Transverse colon (tissue), 4 donors: ENCODE measurements around the gene TRIM9. TPM values are rescaled to one million over a fixed set of nuclear protein-coding genes. Genes with fewer than 3 reads are reported as not detected.

Experiments used
- DNase-seq: peaks from one replicate; pipeline ENCODE4 v3.0.0-alpha.2; 2019
- H3K27ac ChIP-seq, 4 donors: fragments of 200-600 bp; sonication (generic); 2 replicates each; pipeline ENCODE4 v1.5.1; 2016 to 2018; ENCODE audit warnings: inconsistent platforms in 4 of 4
- H3K27me3 ChIP-seq: fragments of 200-600 bp; sonication (generic); 2 replicates; pipeline ENCODE4 v1.5.1; 2017; ENCODE audit warnings: inconsistent platforms
- H3K36me3 ChIP-seq, 4 donors: fragments of 200-600 bp; sonication (generic); 2 replicates each; pipeline ENCODE4 v1.5.1; 2017 to 2019; ENCODE audit warnings: inconsistent platforms in 4 of 4
- H3K4me1 ChIP-seq, 4 donors: fragments of 200-600 bp; sonication (generic); 2 replicates each; pipeline ENCODE4 v1.5.1; 2017 to 2020; ENCODE audit warnings: inconsistent platforms in 4 of 4
- H3K4me3 ChIP-seq, 4 donors: fragments of 200-600 bp; sonication (generic); 1 replicate in 1 of 4; 2 replicates in 3 of 4; pipeline versions ENCODE4 v1.5.1 to v1.6.1; 2017 to 2019; ENCODE audit warnings: inconsistent platforms in 4 of 4
- H3K9me3 ChIP-seq, 2 donors: fragments of 200-600 bp; sonication (generic); 2 replicates each; pipeline ENCODE4 v1.5.1; 2017 to 2019; ENCODE audit warnings: inconsistent platforms in 2 of 2
- CTCF ChIP-seq, 5 experiments: fragments of 200-600 bp in 3 of 5; fragments of 450-650 bp in 2 of 5; sonication (generic) in 3 of 5; IDR thresholded peaks; 1 replicate in 2 of 5; 2 replicates in 3 of 5; pipeline ENCODE4 v1.5.1; 2016 to 2017; ENCODE audit warnings: antibody characterized with exemption in 5 of 5, inconsistent platforms in 3 of 5, mild to moderate bottlenecking in 2 of 5, moderate library complexity in 1 of 5
- EP300 ChIP-seq: sonication (generic); formaldehyde crosslinking; IDR thresholded peaks from one replicate; pipeline ENCODE4 v1.6.1; 2017; ENCODE audit warnings: antibody characterized with exemption, low read depth
- POLR2A ChIP-seq: fragments of 450-650 bp; IDR thresholded peaks from one replicate; pipeline ENCODE4 v1.6.1; 2016; ENCODE audit warnings: antibody characterized with exemption, mild to moderate bottlenecking, moderate library complexity
- POLR2AphosphoS5 ChIP-seq, 3 donors: sonication (generic); formaldehyde crosslinking; IDR thresholded peaks; one replicate each; pipeline ENCODE4 v1.6.1; 2016; ENCODE audit warnings: antibody characterized with exemption in 3 of 3
- WGBS, 2 donors: methylation state at CpG; one replicate each; pipeline ENCODE4 v1.1.5; 2018; ENCODE audit warnings: low coverage in 1 of 2; 5-methylcytosine and 5-hydroxymethylcytosine counted together
- in situ Hi-C, 4 donors: fragments of 200-750 bp; cut with MboI; loops; one replicate each; pipeline versions ENCODE4 v1.15.0 to v1.15.1; 2017; ENCODE audit warnings: low sequenced_read_pairs in 3 of 4, low pct_ligation_motif_present in 1 of 4, low pct_unique_long_range_greater_than_20kb in 1 of 4
- intact Hi-C: fragments of 100-400 bp; cut with DNase I; formaldehyde crosslinking; loops from one replicate; pipeline ENCODE4 v1.15.1; 2023; ENCODE audit warnings: low total_unique reads
- total RNA-seq, 4 donors: library from RNA; depleted of rRNA; stranded (reverse); fragments of >200 nt; gene quantifications; one replicate each; pipeline ENCODE4 v1.1.0, GENCODE V29; 2016

Gene TRIM9
- total RNA-seq, 4 donors from 2014 or later: 9.2 to 21.3 (median 16.1) TPM

DNA sequence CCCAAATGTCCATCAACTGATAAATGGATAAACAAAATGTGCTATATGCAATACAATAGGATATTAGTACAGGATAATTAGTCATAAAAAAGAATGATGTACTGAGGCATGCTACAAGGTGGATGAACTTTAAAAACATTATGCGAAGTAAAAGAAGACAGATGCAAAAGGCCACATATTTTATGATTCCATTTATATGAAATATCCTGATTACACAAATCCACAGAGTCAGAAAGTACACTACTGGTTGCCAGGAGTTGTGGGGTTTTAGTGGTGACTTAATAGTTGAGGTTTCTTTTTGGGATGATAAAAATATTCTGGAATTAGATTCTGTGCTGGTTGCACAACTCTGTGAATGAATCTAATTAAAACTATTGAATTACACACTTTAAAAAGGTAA lies 12.6 kb downstream of the TRIM9 start:
- WGBS, 2 donors: 80 to 100% methylated on average over 1 of the region's 1 CpG
- TF ChIP-seq POLR2A (no peak), POLR2AphosphoS5 (IDR thresholded peaks at IDR 0.05) (no peak), EP300 (no peak), CTCF (IDR thresholded peaks at IDR 0.05) (no peak)
- no peak for DNase-seq
- Histone ChIP-seq H3K36me3 (no peaks in the 10 kb centered on the region), H3K4me3 (no peak overlapping the region), H3K27ac (peak overlapping the region in 2 of 4 donors; percentile 26 to 47), H3K27me3 (no peaks in the 10 kb centered on the region), H3K9me3 (no peaks in the 10 kb centered on the region), H3K4me1 (peaks cover 10 to 49% (median 23%) of the 10 kb centered on the region in 4 donors)
- intact Hi-C loops: no loop called here
- in situ Hi-C loops: no loop called here

- WGBS, 2 donors: 48 to 68% methylated on average over 3 of the region's 3 CpGs
- TF ChIP-seq EP300: no peak
- no peak for TF ChIP-seq POLR2AphosphoS5 (IDR thresholded peaks at IDR 0.05)
- no peak for TF ChIP-seq CTCF (IDR thresholded peaks at IDR 0.05)
- TF ChIP-seq POLR2A: no peak
- intact Hi-C loops (no loop called here), in situ Hi-C loops (no loop called here)
- H3K36me3 ChIP-seq: no peaks in the 10 kb centered on the region
- H3K4me1 ChIP-seq: peaks cover 9 to 43% (median 23%) of the 10 kb centered on the region in 4 donors
- H3K27ac ChIP-seq: peak overlapping the region in 3 of 4 donors; percentile 5 to 72 (median 47)
- H3K27me3 ChIP-seq: no peaks in the 10 kb centered on the region
- no peak overlapping the region for H3K4me3 ChIP-seq
- H3K9me3 ChIP-seq: no peaks in the 10 kb centered on the region
- DNase-seq: peak; percentile 62
Observed at GRCh38 chr14:51081712-51082111, 13.2 kb downstream of the TRIM9 start.

DNA sequence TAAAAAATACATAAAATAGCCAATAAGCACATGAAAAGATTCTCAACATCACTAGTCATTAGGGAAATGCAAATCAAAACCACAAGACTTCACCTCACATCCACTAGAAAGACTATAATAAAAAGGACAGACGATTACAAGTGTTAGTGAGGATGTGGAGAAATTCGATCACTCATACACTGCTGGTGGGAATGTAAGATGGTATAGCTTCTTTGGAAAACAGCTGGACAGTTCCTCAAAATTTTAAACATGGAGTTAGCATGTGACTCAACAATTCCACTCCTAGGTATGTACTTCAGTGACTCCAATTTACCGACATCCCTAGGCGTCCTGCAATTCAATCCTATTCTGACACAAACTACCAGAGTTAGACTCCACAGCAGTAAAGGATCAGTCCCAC lies 13.7 kb downstream of the TRIM9 start:
- Histone ChIP-seq H3K9me3 (no peaks in the 10 kb centered on the region), H3K27ac (peak overlapping the region in 3 of 4 donors; percentile 5 to 72 (median 47)), H3K36me3 (no peaks in the 10 kb centered on the region), H3K27me3 (no peaks in the 10 kb centered on the region), H3K4me3 (no peak overlapping the region), H3K4me1 (peaks cover 6 to 38% (median 20%) of the 10 kb centered on the region in 4 donors)
- intact Hi-C loops (no loop called here), in situ Hi-C loops (no loop called here)
- DNase-seq: no peak
- TF ChIP-seq POLR2AphosphoS5 (IDR thresholded peaks at IDR 0.05) (no peak), CTCF (IDR thresholded peaks at IDR 0.05) (no peak), POLR2A (no peak), EP300 (no peak)
- 80 to 83% methylated on average over 4 of the region's 4 CpGs for WGBS, 2 donors

DNA sequence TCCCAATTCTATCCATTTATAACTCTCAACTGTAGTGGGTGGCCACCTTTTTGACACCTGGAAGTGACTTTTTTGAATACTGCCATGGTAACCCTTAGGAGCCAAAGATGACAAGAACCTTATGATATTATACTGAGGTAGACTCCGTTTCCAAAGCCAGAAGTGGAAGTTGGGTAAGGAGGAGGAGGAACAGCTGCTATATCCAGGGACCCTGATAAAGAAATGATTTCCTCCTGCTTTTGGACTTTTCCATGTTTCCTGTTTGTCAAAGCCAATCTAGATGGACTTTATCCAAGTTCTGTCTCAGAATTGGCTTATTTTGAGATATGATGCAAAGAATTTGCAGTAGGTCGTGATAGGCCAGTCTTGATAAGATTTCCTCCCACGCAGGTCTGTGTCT lies 14.3 kb downstream of the TRIM9 start:
- in situ Hi-C loops: no loop called here

More for the DNA sequence above, 14.3 kb downstream of the TRIM9 start:
- no peak for DNase-seq
- Histone ChIP-seq H3K27me3 (no peaks in the 10 kb centered on the region), H3K9me3 (no peaks in the 10 kb centered on the region), H3K36me3 (no peaks in the 10 kb centered on the region), H3K4me1 (peaks cover 6 to 35% (median 18%) of the 10 kb centered on the region in 4 donors), H3K27ac (peak overlapping the region in 3 of 4 donors; percentile 5 to 72 (median 47)), H3K4me3 (no peak overlapping the region)
- intact Hi-C loops: no loop called here
- WGBS, 2 donors: 52 to 53% methylated on average over 3 of the region's 3 CpGs
- no peak for TF ChIP-seq CTCF (IDR thresholded peaks at IDR 0.05)
- TF ChIP-seq EP300: no peak
- TF ChIP-seq POLR2AphosphoS5 (IDR thresholded peaks at IDR 0.05): no peak
- TF ChIP-seq POLR2A: no peak
